GM21526 (cell line): ENCODE measurements around the gene TRA2A.
"Not testable (repeated sequence)": the region's sequence is repeated elsewhere in the genome, so short reads cannot be mapped to it uniquely, and the experiment has no call there.

Source experiments
- ATAC-seq: cut with Tn5 transposase; IDR thresholded peaks from one replicate; pipeline ENCODE4 v1.9.1; 2021; ENCODE audit warnings: moderate library complexity; ENCODE audit not compliant: unreplicated experiment, low FRiP score

The TRA2A gene

DNA sequence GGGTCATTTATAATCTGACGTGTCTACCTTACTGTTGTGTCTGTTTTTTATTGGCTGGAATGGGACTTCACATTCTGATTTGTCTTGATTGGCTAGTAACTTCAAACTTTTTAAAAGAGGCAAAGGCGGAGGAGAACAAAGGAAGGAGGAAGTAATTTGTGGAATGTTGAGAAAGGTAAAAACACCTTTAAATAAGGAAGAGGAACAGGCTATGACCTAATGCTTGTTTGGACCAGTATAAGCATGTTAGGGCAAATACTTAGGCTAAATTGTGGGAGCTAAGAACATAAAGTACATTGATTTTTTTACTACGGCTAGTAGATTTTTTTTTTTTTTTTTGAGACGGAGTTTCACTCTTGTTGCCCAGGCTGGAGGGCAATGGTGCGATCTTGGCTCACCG, 18.0 kb downstream of the TRA2A start:
- not testable (repeated sequence) for ATAC-seq

DNA sequence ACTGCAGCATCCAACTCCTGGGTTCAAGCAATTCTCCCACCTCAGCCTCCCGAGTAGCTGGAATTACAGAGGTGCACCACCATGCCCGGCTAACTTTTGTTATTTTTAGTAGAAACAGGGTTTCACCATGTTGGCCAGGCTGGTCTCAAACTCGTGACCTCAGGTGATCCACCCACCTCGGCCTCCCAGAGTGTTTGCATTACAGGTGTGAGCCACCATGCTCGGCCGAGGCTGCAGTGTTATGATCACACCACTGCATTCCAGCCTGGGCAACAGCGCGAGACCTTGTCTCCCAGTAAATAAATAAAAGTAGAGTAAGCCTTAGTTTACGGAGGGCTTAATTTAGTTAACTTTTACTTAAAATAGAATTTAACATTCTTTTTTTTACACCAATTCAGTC, 37.8 kb downstream of the TRA2A start:
- ATAC-seq: no peak

DNA sequence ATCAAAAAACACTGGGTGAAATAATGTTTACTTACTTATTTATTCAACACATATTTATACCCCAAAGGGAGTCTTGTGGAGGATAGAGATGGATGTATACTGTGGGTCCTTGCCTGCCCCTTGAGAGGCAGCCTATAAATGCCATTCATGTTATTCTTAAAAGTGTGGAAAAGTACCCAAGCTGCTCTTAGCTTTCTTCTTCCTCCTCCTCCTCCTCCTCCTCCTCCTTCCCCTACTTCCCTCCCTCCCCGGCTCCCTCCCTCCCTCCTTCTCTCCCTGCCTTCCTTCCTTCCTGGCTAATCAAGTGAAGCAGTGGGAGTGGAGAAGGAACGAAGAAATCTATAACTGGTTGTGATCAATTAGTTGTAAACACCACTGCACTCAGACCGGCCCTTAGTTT, 40.3 kb downstream of the TRA2A start:
- no peak for ATAC-seq

DNA sequence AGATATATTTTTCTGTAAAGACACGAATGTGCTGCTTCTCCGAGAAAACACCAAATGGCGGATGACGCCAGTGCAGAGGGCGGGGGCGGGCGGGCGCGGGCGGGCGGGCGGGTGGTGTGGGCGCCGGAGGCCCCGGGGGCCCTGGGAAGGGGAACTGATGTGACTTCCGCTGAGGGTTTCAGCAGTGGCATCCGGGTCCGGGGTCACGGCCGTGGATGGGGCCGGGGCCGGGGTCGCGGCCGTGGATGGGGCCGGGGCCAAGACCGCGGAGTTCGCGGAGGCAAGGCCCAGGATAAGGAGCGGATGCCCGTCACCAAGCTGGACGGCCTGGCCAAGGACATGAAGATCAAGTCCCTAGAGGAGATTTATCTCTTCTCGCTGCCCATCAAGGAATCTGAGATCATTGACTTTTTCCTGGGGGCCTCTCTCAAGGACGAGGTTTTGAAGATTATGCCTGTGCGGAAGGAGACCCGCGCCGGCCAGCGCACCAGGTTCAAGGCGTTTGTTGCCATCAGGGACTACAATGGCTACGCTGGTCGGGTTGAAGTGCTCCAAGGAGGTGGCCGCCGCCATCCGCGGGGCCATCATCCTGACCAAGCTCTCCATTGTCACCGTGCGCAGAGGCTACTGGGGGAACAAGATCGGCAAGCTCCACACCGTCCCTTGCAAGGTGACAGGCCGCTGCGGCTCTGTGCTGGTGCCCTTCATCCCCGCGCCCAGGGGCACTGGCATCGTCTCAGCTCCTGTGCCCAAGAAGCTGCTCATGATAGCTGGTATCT, 41.2 kb downstream of the TRA2A start:
- ATAC-seq: peak; percentile 70

DNA sequence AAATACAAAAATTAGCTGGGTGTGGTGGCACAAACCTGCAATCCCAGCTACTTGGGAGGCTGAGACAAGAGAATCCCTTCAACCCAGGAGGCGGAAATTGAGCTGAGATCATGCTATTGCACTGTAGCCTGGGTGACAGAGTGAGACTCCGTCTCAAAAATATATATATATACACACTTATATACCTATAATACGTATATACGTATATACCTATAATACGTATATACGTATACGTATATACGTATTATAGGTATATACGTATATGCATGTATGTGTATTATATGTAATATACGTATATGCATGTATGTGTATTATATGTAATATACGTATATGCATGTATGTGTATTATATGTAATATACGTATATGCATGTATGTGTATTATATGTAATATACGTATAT, 43.1 kb downstream of the TRA2A start:
- ATAC-seq: not testable (repeated sequence)

DNA sequence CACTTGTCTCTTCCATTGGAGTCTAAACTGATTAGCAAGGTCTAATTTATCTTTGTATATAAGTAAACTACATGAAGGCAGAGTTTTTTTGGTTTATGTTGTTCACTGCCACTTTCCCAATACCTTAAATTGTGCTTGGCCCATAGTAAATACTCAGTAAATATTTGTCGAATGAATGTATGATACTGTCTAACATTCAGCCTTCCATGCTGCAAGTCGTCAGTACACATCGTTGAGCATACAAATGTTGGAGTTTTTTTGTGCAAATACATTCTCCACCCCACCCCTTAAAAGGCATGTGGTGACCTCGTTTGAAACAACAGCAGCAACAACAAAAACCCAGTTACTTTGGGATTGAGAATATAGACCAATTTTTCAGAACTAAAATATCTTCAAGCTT, 44.1 kb downstream of the TRA2A start:
- no peak for ATAC-seq

DNA sequence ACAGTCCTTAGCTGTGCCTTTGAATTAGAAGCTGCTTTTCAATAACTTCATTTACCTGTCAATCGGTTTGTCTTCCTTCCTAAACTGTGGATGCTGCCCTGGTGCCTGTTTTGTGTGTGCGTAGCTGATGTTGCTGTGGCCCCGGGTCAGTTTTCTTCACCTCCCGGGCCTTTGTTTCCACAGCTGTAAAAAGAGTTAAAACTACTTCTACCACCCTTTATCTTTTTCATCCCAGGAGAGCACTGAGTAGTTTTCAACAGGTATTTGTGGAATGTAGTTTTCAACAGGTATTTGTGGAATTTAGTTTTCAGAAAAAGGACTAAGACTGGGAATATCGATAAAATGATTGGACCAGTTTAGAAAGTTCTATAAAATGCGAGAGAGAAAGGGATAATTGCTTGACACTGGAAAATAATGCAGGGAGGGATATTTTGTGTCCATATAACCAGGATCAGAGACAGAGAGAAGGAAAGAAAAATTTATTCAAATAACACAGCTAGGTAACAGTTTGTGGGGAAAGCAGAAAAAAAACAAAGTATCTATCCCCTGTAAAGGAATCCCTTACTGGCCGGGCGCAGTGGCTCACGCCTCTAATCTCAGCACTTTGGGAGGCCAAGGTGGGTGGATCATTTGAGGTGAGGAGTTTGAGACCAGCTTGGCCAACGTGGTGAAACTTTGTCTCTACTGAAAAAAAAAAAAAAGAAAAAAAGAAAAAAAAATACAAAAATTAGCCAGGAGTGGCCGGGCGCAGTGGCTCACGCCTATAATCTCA, 45.6 kb downstream of the TRA2A start:
- no peak for ATAC-seq

DNA sequence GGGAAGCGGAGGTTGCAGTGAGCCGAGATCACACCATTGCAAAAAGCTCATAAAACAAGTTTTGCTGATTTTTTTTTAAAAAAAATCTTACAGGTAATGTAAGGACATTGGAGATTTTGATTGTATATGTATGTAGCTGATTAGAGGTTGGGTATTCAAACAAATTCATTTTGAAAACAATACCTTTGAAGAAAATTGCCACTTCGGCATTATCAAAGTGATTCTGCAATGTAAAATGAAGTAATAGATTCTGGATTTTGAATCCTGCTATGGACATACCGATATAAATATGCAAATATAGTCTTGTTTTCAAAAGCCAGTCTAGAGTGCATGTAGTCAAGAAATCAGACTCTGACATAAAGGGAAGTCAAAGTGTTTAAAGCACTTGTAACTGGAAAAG, 49.1 kb downstream of the TRA2A start:
- ATAC-seq: no peak

DNA sequence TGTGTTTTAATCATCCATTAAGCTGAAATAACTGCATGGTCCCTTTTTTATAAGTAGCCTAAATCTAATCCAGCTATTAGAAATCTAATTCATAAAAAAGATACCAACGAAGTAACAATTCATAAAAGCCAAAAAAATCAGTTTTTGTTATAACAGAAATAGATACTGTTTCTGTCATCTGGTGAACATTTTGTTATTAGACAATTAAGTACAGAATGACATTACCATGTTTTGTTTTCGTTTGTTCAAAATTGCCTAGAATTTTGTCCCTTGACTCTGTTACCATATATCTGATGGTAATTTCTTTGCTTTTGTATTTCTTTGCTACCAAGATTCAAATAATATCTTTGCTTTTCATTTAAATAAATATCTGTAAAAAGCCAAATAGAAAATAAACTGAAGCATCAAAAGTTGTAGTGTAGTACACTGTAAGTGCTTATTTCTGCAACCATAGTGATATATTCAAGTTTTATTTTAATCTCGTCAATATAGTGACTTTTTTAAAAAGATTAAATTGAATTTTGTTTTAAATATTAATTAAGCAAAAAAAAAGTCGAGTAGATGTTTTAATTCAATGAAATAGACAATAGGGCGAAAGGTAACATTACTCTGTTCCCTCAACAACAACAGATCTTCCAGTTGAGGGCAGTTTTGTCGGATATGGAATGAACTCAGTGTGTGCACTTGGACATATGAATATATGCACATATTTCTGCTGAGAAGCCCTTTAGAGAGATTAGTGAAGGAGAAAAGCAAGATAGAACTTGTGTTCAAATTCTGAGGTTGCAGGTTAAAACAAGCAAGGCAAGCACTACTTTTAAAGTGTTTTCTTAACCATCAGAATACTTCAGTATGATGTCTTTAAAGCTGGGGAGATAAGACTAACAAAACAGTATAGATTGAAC, 53.6 kb downstream of the TRA2A start:
- no peak for ATAC-seq

DNA sequence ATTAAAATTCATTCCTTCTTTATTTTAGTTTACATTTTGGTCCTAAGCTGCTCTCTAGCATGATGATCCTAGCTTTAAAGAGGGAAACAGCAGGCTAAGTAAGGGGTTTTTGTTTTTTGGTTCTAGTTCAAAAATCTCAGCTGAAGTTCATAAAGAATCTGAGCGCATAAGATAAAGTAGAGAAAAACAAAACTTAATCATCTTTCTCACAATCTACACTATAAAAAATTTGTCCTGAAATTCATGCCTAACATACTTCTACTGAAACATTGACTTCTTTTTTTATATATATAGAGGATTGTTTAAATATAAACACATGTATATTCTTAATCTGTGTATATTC, 54.7 kb downstream of the TRA2A start:
- no peak for ATAC-seq

DNA sequence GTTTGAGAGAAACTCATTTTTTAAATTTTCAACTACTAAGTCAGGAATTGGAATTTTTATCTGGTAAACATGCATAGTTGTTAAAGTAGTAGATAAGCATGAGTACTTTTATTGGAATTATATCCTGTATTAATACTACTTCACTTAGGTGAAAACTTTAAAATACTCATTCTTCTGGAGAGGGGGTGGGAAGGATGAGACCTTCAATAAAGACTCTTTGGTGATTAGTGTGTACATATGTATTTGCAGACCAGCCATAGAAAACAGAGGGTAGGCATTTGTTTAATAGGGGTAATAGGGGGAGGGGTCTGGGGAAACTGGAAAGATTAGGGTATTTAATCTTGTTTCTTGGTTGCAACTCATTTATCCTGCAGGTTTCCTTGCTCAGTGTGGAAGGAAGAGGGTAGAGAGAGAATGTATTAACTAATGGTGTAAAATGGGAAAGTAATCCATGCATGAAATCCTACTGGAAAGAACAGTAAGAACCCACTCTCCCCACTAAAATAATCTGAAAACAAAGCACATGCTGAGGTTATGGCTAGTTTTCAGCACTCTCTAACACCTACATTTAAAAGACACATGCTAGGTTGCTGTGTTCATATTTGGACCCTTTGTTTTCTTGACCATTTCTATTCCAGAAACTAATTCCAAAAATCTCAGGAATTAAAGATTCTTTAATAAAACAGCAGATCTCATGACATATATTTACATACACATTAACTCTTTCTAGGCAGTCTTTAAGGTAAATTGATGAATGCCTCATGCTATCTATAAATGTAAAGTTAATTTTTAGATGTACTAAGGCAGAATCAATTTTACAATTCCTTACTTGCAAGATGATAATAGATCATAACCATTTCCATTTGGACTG, 55.3 kb downstream of the TRA2A start:
- no peak for ATAC-seq

DNA sequence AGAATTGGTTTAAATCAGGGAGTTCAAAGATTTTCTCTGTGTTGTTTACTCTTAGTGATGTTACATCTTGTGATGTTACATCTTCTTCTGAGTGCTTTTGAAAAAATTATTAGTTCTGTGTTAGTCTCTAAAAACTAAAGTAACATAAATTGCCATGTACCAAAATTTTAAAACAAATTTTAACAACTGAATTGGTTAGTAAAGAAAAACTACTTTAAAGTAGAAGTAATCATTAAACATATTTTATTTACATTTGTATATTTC, 56.3 kb downstream of the TRA2A start:
- ATAC-seq: no peak

DNA sequence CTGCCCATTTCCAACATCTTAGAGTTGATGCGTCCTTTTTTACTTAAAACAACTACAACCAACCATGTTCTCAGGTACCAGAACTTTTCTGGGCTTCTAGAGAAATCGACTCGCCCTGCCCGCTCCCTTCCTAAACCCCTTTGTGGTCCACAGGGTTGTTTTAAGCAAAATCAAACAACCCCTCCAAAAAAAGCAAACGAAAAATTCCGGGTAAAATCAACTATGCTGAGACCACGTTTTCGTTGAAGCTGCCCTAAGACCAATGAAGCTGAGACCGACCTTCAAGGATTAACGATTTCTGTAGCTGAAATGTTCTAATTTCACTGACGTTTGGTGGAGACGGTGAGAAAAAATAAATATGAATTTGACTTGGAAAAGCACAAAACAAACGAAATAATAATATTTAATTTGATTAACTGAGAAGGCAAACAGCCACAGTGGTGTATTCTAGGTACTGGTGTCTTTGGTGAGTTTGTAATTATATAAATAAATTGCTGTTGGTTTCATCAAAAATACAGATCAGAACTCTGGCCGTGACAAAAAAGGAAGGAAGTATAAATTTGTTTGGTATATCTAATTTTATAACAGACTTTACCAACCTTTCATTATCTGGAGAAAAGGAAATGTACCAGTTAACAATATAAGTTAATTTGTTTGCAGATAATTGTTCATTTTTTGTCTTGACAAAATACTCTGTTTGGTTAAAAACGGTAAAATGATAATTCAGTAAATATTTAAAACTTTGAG, 56.8 kb downstream of the TRA2A start:
- no peak for ATAC-seq

DNA sequence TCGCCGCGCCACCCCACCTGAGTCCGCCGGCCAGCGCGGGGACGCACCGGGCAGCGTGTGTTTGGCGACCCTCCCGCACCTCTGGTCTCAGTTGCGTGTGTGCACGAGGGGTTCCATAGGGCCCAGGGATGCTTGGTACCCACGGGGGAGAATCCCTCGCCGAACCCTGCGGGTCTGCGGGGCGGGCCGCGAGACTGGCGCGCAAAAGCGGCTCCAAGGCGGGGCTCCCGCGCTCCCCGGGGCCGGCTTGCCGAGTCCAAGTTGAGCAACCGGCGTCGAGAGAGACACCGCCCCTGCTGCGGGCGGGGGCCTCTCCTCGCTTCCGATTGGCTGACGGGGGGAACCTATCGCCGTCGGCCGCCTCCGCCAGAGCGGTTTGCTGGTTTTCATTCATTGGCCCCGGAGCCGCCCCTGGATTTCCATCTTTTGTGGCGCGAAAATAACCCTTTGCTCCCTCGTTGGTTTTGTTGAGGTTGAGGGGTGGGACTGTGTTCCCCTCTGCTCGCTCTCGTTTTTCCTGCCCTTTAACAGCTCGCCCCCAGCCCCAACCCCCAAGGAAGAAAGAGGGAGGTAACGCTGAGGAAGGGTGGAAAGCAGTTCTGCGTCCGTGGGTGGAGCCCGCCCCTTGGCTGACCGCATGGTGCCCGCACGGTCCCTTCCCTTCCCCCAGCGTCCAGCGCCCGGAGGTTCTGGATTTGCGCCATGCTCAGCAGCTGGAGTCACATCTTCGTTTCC, 57.5 kb downstream of the TRA2A start:
- peak; percentile 61 for ATAC-seq

DNA sequence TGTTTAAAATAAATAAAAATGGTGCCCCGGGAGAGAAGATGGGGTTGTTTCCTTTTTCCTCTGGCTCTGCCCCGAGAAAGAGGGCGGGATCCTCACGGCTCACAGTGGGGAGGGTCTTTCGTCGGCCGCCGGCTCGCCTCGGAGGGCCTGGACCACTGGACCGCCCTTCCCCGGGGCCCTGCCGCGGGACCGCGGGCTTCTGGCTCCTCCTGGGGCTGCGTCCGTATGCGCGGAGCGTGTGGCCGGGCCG, 58.0 kb downstream of the TRA2A start:
- ATAC-seq: no peak

DNA sequence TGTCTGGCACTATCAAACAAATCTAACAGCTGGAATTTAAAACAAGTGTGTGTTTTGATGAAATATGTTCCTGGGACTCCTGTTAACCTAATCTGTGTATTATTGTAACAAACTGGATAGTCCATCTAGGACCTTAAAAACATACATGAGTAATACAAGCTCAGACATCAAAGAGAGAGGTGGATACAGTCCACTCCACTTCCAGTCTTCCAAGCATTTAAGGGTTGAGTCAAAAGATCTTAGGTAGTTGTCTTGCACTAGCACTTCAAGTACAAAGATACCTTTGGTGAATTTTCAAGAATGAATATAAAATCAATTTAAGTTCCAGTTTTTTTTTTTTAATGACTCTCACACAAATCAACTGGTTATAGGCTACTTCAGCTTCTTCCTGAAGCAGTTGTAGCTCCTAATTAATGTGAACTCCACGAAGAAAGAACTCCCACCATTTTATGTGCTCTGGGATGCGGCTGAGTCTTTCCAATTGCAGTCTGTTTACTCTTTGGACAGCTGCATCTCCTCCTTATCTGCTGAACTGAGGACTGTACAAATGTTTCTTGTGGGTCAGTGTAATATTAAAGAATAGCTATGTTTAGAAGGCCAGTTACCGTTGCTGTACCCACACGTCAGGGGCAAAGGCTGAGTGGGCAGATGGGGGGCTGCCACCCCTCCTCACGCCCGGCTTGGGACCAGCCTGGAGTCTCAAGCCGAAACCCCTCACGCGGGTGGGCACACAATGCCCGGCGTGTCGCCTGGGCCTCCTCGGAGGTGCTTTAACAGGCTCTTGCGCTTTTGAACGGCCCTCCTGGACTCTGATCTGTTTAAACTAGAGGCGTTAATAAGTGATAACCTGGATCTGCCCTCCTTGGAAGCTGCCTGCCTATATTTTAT, 58.6 kb downstream of the TRA2A start:
- ATAC-seq: no peak

DNA sequence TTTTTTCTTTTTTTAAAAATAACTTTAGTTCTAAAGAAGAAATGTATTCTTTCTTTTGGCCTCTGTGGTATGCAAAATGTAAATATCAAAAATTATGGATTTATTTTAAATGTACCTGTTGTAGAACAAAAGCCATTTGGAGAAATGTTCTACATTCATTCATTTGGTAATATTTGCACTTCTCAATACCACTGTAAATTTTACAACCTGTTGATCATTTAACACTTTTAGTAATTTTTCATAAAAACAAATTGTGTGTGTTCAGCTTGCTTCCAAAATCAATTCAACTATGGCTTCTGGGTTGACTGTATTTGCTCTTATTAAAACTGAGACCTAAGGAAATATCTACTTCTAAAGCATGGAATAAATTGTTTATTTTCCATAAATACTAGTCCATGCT, 59.2 kb downstream of the TRA2A start:
- no peak for ATAC-seq

DNA sequence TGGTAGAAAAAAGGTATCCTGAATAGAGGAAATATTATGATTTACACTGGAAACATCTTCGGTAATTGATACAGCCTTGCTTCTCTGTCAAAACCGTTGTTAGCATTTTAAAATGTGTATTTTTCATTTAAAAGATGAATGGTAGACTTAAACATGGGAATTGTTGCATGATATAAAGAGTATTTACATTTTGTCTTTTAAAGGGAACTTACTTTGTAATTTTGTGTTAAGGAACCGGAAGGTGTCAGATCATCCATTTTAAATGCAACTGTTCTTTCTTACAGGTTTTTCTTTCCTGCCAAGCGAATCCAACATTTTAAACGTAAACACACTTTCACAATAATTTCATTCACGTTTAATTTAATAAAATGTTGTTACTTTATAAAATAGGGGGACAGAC, 59.7 kb downstream of the TRA2A start:
- no peak for ATAC-seq
